IMR-90 (cell line): ENCODE results near the gene SLC50A1. TPM values are rescaled to one million over a fixed set of nuclear protein-coding genes. Genes with fewer than 3 reads are reported as not detected.

Experiments used
- FOS ChIP-seq: fragments of 150-350 bp; IDR thresholded peaks from 2 replicates; pipeline ENCODE4 v1.6.1; 2016; ENCODE audit warnings: low read depth, low read length
- POLR2A ChIP-seq: IDR thresholded peaks from 2 replicates; pipeline ENCODE4 v1.6.1; 2012; ENCODE audit warnings: mild to moderate bottlenecking, low read depth, low read length
- RCOR1 ChIP-seq: IDR thresholded peaks from 2 replicates; pipeline ENCODE4 v1.6.1; 2012; ENCODE audit warnings: mild to moderate bottlenecking, low read length, improper control_type of control experiment; ENCODE audit not compliant: insufficient replicate concordance
- RFX5 ChIP-seq: IDR thresholded peaks from 2 replicates; pipeline ENCODE4 v1.8.0; 2012; ENCODE audit warnings: low read depth, mild to moderate bottlenecking, low read length, moderate library complexity
- SMC3 ChIP-seq: fragments of 150-350 bp; IDR thresholded peaks from 2 replicates; pipeline ENCODE4 v1.6.1; 2016; ENCODE audit warnings: low read depth, mild to moderate bottlenecking, antibody characterized with exemption, low read length, moderate library complexity
- polyA plus RNA-seq, 3 experiments: library from polyadenylated mRNA; depleted of rRNA; stranded (reverse); fragments of >200 nt; gene quantifications; 2 replicates each; pipeline ENCODE4 v1.2.3, GENCODE V29; 2012; ENCODE audit warnings: low replicate concordance in 1 of 3
- total RNA-seq: library from RNA; depleted of rRNA; stranded (reverse); fragments of >200 nt; gene quantifications from 2 replicates; pipeline ENCODE4 v1.2.3, GENCODE V29; 2012
- TF ChIP-seq, protein P1 (sequence below): fragments of 150-350 bp; IDR thresholded peaks from 2 replicates; pipeline ENCODE4 v1.6.1; 2016; ENCODE audit warnings: low read depth, mild to moderate bottlenecking, low read length, moderate library complexity, borderline replicate concordance

Gene SLC50A1
- total and polyA plus RNA-seq, 2 of the 4 experiments (the other 2 are of a cell fraction) = 20.6 to 20.8 TPM

DNA sequence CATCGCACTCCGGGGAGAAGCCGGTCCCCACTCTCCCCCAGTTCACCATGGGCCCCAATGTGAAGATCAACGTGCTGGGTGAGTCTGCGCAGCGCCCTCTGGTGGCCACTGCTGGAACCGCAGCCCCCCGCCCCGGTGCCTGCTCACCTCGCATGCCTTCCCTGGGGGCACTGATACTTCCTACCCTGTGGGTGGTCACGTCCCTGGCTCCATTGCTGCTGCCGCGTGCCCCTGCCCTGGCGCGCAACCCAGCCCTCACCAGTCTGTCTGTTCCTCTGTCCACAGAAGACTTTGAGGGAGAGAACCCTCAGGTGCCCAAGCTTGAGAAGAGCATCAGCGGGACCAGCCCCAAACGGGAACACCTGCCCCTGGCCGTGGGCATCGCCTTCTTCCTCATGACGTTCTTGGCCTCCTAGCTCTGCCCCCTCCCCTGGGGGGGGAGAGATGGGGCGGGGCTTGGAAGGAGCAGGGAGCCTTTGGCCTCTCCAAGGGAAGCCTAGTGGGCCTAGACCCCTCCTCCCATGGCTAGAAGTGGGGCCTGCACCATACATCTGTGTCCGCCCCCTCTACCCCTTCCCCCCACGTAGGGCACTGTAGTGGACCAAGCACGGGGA lies 49.4 kb upstream of the SLC50A1 start (continued):
- TF ChIP-seq, protein P1, sequence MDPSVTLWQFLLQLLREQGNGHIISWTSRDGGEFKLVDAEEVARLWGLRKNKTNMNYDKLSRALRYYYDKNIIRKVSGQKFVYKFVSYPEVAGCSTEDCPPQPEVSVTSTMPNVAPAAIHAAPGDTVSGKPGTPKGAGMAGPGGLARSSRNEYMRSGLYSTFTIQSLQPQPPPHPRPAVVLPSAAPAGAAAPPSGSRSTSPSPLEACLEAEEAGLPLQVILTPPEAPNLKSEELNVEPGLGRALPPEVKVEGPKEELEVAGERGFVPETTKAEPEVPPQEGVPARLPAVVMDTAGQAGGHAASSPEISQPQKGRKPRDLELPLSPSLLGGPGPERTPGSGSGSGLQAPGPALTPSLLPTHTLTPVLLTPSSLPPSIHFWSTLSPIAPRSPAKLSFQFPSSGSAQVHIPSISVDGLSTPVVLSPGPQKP = no peak
- TF ChIP-seq RFX5 = no peak
- TF ChIP-seq SMC3 = peak; percentile 40; the same call in 1 of the 2 replicates
- TF ChIP-seq FOS = no peak
- no peak for TF ChIP-seq RCOR1
- no peak for TF ChIP-seq POLR2A
